Bronchus fibroblast of lung (primary cell): Measurements from ENCODE around the gene AKTIP. TPM values are rescaled to one million over a fixed set of nuclear protein-coding genes. Genes with fewer than 3 reads are reported as not detected.

Experiments
- total RNA-seq: library from RNA; depleted of rRNA; stranded (reverse); fragments of >200 nt; gene quantifications from 2 replicates; pipeline ENCODE4 v1.2.3, GENCODE V29; 2015

AKTIP gene
- 14.3 and 14.9 TPM in 2 replicates for total RNA-seq

DNA sequence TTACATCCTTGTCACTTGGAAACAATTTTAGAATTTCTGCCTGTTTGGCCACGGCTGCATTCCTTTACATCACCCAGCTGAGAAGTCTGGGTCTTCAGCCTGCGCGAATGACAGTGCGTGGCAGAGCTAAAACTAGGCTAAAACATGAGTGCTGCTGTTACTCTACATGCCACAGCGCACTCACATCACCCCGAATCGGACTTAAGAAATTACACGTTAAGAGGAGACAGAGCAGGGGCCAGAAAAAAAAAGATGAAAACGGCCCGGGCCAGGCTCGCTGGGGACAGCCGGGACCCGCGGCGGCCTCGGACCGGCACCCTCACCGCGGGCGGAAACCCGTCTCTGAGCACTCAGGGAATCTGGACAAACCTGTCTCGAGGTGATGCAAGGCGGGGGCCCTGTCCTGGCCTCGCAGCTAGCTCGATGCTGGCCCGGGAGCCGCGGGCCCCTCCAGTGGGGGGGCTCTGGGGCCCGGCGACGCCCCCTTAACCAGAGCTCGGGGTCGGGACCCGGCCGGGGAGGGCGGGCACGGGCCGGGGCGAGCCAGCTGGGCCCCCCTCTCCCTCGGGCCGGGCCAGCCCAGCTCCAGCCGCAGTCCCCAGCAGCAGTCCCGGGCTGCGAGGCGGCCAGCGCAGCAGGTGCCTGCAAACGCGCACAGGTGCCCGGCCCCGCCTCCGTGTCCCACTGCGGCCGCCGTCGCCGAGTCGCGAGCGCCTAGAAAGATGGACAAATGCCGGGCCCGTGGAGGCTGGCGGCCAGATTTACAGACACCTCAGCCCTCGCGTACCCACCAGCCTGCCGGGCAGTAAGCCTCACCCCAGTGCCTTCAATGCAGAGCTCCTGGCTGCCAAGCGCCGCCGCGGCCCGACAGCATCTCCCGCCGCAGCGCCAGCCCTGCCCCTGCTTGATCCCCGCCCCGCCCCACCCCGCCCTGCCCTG is at the start of gene AKTIP:
Gene AKTIP, minus strand, starts transcription at position 879 of the 939 bp plus-strand sequence. CDS start 2,950 bp downstream, outside the sequence.

Other genes with a start within 250 kb of the AKTIP start
- 22.4 and 27.9 TPM in 2 replicates for gene RBL2, start 68.7 kb downstream of the AKTIP start, total RNA-seq
- 7.4 and 8.9 TPM in 2 replicates for gene RPGRIP1L, start 200.7 kb upstream of the AKTIP start, total RNA-seq
- 69.1 and 80.0 TPM in 2 replicates for gene FTO, start 200.9 kb upstream of the AKTIP start, total RNA-seq